Calu3 (cell line): Measurements from ENCODE around the gene CELA3A. TPM values are rescaled to one million over a fixed set of nuclear protein-coding genes. Genes with fewer than 3 reads are reported as not detected.

ENCODE experiments used
- BruUV-seq: library from RNA; stranded (reverse); fragments of 400-500 nt; replicated peaks from 2 replicates; lab custom pipeline; 2021; lab: Mats Ljungman, UMichigan
- CTCF ChIA-PET: fragments of 300-600 bp; sonication (Branson Sonifier 250); formaldehyde crosslinking; loops from one replicate; lab custom pipeline; 2022; ENCODE audit warnings: antibody characterized with exemption; lab: Charles Lee
- DNase-seq: peaks from one replicate; pipeline ENCODE4 v3.0.0; 2022
- H3K27ac Mint-ChIP-seq: one replicate; pipeline ENCODE4 v1.8.0; 2022; ENCODE audit warnings: mixed read lengths; ENCODE audit not compliant: unreplicated experiment
- H3K27me3 Mint-ChIP-seq: one replicate; pipeline ENCODE4 v1.8.0; 2022; ENCODE audit warnings: mixed read lengths; ENCODE audit not compliant: unreplicated experiment
- H3K36me3 Mint-ChIP-seq: one replicate; pipeline ENCODE4 v1.8.0; 2022; ENCODE audit warnings: mild to moderate bottlenecking, moderate library complexity, mixed read lengths; ENCODE audit not compliant: insufficient read depth, unreplicated experiment
- H3K4me1 Mint-ChIP-seq: one replicate; pipeline ENCODE4 v1.8.0; 2022; ENCODE audit warnings: mild to moderate bottlenecking, low read depth, mixed read lengths; ENCODE audit not compliant: unreplicated experiment
- H3K4me3 Mint-ChIP-seq: one replicate; pipeline ENCODE4 v1.8.0; 2022; ENCODE audit warnings: mild to moderate bottlenecking, low read depth, moderate library complexity, mixed read lengths; ENCODE audit not compliant: unreplicated experiment
- H3K9me3 Mint-ChIP-seq: one replicate; pipeline ENCODE4 v1.8.0; 2022; ENCODE audit warnings: low read depth, mixed read lengths; ENCODE audit not compliant: unreplicated experiment
- intact Hi-C: fragments of 100-400 bp; cut with micrococcal nuclease; formaldehyde crosslinking; loops from one replicate; pipeline ENCODE4 v1.10.0; 2022; ENCODE audit not compliant: unreplicated experiment
- total RNA-seq: library from RNA; stranded (reverse); gene quantifications from 2 replicates; pipeline ENCODE4 v1.2.3, GENCODE V29; 2022
- TF ChIP-seq, protein P1 (sequence below): fragments of 200-600 bp; IDR thresholded peaks from one replicate; pipeline ENCODE4 v1.8.0; 2022; ENCODE audit warnings: antibody characterized with exemption; ENCODE audit not compliant: unreplicated experiment

The CELA3A gene
- total RNA-seq, 1 experiment from 2014 or later = not detected

DNA sequence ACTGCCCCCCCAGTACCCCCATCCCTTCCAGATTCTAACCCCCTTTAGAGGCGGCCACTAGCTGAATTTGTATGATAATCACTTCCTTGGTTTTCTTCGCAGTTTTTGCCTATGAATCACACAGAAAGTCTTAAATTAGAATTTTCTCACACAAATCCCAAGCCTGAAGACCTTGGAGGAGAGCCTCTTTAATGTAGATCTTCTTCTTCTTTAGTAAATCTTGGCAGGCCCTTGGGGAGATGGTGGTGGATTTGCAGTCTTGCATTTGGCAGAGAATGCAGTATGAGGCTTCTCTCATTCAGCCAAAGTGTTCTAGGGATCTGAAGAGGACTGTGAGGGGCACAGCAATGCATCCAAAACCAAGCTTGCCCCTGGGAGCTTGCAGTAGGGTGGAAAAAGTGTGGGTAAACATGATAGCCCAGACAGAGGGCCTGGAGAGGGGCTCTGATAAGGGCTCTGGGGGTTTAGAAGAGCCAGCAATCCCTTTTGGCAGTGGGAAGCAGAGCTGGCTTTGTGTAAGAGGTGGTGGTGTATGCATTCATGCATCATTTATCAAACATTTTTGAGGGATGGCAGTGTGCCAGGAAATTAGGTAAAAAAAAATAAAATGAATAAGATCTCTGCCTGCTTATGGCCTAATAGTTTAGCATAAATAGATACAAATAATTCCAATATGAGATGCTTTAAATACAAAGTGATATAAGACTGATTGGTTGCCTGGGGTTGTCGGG, 43.4 kb downstream of the CELA3A start:
- no TSS peak for BruUV-seq
- DNase-seq = no peak
- H3K4me1 Mint-ChIP-seq = peaks cover 51% of the 10 kb centered on the region
- H3K27ac Mint-ChIP-seq = no peak overlapping the region
- H3K36me3 Mint-ChIP-seq = no peaks in the 10 kb centered on the region
- peaks cover 3% of the 10 kb centered on the region for H3K9me3 Mint-ChIP-seq
- H3K27me3 Mint-ChIP-seq = no peaks in the 10 kb centered on the region
- CTCF ChIA-PET = interaction anchor here (1.0 kb wide), 1 partner anchor 16 kb away, joined by 3 read pairs; no protein-coding TSS in a partner anchor
- intact Hi-C loops = no loop called here
- TF ChIP-seq, protein P1, sequence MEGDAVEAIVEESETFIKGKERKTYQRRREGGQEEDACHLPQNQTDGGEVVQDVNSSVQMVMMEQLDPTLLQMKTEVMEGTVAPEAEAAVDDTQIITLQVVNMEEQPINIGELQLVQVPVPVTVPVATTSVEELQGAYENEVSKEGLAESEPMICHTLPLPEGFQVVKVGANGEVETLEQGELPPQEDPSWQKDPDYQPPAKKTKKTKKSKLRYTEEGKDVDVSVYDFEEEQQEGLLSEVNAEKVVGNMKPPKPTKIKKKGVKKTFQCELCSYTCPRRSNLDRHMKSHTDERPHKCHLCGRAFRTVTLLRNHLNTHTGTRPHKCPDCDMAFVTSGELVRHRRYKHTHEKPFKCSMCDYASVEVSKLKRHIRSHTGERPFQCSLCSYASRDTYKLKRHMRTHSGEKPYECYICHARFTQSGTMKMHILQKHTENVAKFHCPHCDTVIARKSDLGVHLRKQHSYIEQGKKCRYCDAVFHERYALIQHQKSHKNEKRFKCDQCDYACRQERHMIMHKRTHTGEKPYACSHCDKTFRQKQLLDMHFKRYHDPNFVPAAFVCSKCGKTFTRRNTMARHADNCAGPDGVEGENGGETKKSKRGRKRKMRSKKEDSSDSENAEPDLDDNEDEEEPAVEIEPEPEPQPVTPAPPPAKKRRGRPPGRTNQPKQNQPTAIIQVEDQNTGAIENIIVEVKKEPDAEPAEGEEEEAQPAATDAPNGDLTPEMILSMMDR = no peak
- H3K4me3 Mint-ChIP-seq = no peak overlapping the region

- intact Hi-C loops = no loop called here
Observed at GRCh38 chr1:22045604-22046228, 44.3 kb downstream of the CELA3A start.

GRCh38 chr1:22048351-22049192, 47.1 kb downstream of the CELA3A start:
- no TSS peak for BruUV-seq
- Mint-ChIP-seq H3K4me3 (no peak overlapping the region), H3K27ac (peak overlapping the region; percentile 13), H3K9me3 (peaks cover 3% of the 10 kb centered on the region), H3K36me3 (peaks cover 22% of the 10 kb centered on the region), H3K27me3 (no peaks in the 10 kb centered on the region), H3K4me1 (peaks cover 33% of the 10 kb centered on the region)
- intact Hi-C loops = no loop called here
- TF ChIP-seq, protein P1 = no peak
- DNase-seq = no peak
- CTCF ChIA-PET = no interaction called here

More at GRCh38 chr1:22045604-22046228, 44.3 kb downstream of the CELA3A start:
- Mint-ChIP-seq H3K36me3 (no peaks in the 10 kb centered on the region), H3K9me3 (peaks cover 3% of the 10 kb centered on the region), H3K4me3 (no peak overlapping the region), H3K4me1 (peaks cover 46% of the 10 kb centered on the region), H3K27me3 (no peaks in the 10 kb centered on the region), H3K27ac (no peak overlapping the region)
- TF ChIP-seq, protein P1 = no peak
- CTCF ChIA-PET = interaction anchor here (1.0 kb wide), 1 partner anchor 17 kb away, joined by 3 read pairs; no protein-coding TSS in a partner anchor
- no peak for DNase-seq
- no TSS peak for BruUV-seq

GRCh38 chr1:22050330-22050729, 48.9 kb downstream of the CELA3A start:
- Mint-ChIP-seq H3K27me3 (no peaks in the 10 kb centered on the region), H3K4me3 (no peak overlapping the region), H3K4me1 (peaks cover 22% of the 10 kb centered on the region), H3K27ac (no peak overlapping the region), H3K9me3 (peaks cover 1% of the 10 kb centered on the region), H3K36me3 (peaks cover 37% of the 10 kb centered on the region)
- no TSS peak for BruUV-seq
- intact Hi-C loops = no loop called here
- CTCF ChIA-PET = interaction anchor here (0.6 to 0.7 kb wide), 2 partner anchors 115 to 1124 kb away, joined by 3 to 5 read pairs; no protein-coding TSS in a partner anchor
- no peak for DNase-seq
- TF ChIP-seq, protein P1 = no peak
